Subcutaneous adipose tissue (tissue), 4 donors: ENCODE measurements around the gene CNTD1. TPM values are rescaled to one million over a fixed set of nuclear protein-coding genes. Genes with fewer than 3 reads are reported as not detected.

ENCODE experiments used
- total RNA-seq, 4 donors: library from RNA; depleted of rRNA; stranded (reverse); fragments of >200 nt; gene quantifications; one replicate each; pipeline ENCODE4 v1.1.0, GENCODE V29; 2016
- TF ChIP-seq, protein P1 (sequence below): fragments of 450-650 bp; IDR thresholded peaks from one replicate; pipeline ENCODE4 v1.5.1; 2016; ENCODE audit warnings: low read depth, mild to moderate bottlenecking, control low read depth, antibody characterized with exemption, moderate library complexity

The CNTD1 gene
- total RNA-seq, 4 donors from 2014 or later, result 0.44 to 0.68 TPM; not detected in 2

DNA sequence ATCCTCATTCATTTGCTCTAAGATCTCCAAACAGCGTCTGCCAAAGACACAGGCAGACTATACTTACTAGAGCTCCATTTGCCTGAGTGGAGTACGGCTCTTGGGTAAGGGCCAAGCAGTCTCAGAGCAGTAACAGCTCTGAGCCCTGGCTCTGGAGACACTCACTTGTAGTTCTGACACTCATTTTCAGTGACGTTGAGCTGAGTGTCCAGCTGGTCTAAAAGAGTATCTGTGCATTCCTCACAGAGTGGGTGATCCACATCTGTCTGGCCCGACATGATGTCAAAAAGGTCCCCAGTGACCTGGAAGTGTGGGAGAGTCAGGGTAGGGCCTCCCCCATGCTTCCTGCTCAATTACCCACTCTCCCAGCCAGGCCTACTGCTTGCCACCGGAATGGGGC, 19.7 kb downstream of the CNTD1 start:
- TF ChIP-seq, protein P1, sequence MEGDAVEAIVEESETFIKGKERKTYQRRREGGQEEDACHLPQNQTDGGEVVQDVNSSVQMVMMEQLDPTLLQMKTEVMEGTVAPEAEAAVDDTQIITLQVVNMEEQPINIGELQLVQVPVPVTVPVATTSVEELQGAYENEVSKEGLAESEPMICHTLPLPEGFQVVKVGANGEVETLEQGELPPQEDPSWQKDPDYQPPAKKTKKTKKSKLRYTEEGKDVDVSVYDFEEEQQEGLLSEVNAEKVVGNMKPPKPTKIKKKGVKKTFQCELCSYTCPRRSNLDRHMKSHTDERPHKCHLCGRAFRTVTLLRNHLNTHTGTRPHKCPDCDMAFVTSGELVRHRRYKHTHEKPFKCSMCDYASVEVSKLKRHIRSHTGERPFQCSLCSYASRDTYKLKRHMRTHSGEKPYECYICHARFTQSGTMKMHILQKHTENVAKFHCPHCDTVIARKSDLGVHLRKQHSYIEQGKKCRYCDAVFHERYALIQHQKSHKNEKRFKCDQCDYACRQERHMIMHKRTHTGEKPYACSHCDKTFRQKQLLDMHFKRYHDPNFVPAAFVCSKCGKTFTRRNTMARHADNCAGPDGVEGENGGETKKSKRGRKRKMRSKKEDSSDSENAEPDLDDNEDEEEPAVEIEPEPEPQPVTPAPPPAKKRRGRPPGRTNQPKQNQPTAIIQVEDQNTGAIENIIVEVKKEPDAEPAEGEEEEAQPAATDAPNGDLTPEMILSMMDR, result no peak

DNA sequence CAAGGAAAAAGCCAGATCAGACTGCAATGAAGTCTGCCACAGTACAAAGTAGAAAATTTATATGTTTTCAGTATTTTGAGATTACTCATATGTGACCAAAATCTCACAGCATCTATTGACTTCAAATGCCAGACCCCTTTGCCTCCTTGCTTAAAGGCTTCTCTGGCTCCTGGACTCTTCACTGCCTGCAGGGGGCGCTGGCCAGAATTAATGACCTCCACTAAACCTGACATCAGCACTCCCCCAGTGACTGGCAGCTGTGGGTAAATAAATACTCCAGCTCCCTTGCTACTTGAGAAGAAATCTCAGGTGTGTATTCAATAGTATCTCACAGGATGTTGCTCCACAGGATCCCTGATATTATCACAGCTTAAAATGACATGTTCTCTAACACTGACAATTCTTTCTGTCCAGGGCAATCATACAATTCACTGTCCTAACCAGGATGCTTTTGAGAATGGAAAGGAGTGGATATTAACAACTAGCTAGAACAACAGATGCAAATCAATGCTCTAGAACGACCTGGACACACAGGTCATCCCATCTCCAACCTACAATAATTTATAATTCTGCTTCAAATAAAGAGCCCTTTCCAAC, 21.4 kb downstream of the CNTD1 start:
- TF ChIP-seq, protein P1, result no peak

DNA sequence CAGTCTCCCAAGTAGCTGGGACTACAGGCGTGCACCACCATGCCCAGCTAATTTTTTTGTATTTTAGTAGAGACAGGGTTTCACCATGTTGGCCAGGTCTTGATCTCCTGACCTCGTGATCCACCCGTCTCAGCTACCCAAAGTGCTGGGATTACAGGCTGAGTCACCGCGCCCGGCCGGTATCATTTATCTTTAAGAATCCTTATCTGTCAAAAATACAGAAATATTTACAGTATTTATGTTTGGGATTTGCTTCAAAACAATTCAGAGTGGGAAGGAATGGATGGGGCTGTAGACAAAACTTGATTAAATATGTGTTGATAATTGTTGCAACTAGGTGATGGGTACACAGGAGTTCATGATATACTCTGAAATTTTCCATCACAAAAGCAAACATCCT, 22.5 kb downstream of the CNTD1 start:
- TF ChIP-seq, protein P1, result no peak

DNA sequence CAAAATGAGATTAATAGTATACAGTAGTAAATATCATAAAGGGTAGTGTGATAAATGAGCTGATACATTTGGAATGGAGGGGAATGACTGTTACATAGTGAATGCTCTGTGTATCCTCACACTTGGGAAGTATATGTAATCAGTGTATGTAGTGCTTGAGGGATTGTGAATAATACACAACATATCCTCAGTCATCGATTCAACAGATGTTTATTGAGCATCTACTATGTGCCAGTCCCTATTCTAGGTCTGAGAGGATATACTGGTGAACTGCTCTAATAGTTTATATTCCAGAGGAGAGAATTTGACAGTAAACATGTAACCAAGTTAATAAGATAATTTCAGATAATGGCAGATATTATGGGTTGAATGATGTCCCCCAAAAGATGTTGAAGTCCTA, 28.8 kb downstream of the CNTD1 start:
- TF ChIP-seq, protein P1, result no peak

DNA sequence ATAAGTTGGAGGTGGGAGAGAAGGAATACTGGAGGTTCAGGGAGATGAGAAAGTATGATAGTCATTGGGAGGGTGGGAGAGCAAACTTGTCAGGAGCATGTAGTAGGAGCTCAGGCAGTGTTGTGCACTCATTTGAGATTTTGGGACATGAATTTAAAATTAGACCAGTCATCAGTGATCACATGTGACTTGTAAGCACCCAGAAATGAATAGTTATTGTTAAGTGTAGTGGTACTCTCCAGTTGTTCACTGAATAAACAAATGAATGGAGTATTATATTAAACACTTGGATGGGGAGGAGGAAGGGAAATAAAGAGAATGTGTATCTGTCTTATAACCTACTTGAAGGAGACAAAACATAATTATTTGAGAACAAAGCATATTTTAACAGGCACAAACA, 32.3 kb downstream of the CNTD1 start:
- TF ChIP-seq, protein P1, result no peak

DNA sequence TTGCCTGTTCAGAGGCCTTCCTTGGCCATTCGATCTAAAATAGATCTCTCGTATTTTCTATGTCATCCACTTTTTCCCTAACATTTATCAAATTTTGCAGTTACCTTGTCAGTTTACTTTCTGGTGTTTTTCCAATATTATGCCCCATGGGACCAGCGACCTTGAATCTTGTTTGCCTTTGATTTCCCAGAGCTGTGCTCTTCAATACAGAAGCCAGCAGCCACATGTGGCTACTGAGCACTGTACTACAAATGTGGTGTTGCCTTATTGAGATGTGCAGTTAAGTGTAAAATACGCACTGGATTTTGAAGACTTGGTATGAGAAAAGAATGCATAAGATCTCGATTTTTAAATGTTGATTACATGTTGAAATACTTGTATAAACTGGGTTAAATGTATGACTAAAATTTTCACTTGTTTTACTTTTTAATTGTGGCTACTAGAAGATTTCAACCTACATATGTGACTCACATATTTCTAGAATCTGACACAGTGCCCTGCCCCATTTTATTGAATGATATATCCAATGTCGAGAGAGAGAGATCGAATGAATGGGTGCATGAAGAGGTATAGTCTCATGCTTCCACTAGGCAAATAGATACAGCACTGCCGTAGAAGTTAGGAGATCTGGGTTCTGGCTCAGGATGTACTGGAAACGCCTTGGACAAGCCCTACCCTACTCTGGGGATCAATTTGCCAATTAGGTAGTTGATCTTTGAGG, 33.7 kb downstream of the CNTD1 start:
- TF ChIP-seq, protein P1, result no peak

DNA sequence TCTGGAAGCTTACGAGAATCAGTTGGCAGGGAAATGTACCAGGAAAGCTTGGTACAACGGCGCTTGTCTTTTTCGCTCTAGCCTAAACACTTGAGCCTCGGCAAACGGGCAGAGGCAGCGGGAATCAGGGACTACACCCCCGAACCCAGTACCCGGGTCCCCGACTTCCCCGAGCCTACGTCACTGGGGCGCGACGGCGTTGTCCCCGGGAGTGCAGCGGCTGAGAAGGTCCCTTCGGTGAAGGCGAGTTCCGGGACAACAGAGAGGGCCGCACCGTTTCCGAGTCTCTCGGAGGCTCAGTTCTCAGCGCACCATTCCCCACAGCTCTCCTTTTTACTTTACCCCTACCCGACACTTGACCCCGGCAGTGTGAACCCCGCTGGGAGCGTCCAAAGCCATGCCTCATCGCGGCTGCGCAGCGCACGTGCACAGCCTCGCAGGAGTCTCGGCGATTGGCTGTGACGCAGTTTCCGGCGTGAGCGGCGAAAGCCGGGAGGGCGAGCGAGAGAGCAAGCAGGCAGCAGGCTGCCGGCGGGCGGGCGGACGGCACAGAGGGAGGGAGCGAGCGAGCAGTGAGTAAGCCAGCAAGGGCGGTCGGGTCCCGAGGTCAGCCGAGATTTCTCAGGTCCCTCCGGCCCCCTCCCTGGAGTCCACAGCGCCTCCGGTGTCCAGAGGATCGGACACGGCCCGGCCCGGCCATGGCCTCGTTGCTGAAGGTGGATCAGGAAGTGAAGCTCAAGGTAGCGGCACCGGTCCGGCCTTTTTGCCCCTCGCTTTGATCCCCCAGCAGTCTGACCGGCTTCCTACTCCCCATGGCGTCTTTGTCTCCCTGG, 34.5 kb downstream of the CNTD1 start, which contains the start of gene PSME3:
TSS of gene PSME3 (plus strand) at position 464 of the 833 bp plus-strand sequence. CDS start at position 699, 235 bp downstream.
- TF ChIP-seq, protein P1, result no peak
